Stomach (tissue), 4 donors: ENCODE results near the gene TSEN54.

ENCODE experiments used
- EP300 ChIP-seq: sonication (generic); formaldehyde crosslinking; IDR thresholded peaks from one replicate; pipeline ENCODE4 v1.6.1; 2017; ENCODE audit warnings: antibody characterized with exemption
- POLR2A ChIP-seq, 4 donors: fragments of 450-650 bp; IDR thresholded peaks; one replicate each; pipeline ENCODE4 v1.6.1; 2016; ENCODE audit warnings: antibody characterized with exemption in 4 of 4, control low read depth in 2 of 4, mild to moderate bottlenecking in 1 of 4, moderate library complexity in 1 of 4
- POLR2AphosphoS5 ChIP-seq, 3 donors: sonication (generic); formaldehyde crosslinking; IDR thresholded peaks; one replicate each; pipeline ENCODE4 v1.6.1; 2016; ENCODE audit warnings: antibody characterized with exemption in 3 of 3
- TF ChIP-seq, protein P1 (sequence below), 7 experiments: fragments of 450-650 bp in 4 of 7; fragments of 200-600 bp in 3 of 7; sonication (generic) in 3 of 7; IDR thresholded peaks; one replicate each; pipeline ENCODE4 v1.5.1; 2016 to 2019; ENCODE audit warnings: antibody characterized with exemption in 7 of 7, control low read depth in 2 of 7, mild to moderate bottlenecking in 1 of 7

DNA sequence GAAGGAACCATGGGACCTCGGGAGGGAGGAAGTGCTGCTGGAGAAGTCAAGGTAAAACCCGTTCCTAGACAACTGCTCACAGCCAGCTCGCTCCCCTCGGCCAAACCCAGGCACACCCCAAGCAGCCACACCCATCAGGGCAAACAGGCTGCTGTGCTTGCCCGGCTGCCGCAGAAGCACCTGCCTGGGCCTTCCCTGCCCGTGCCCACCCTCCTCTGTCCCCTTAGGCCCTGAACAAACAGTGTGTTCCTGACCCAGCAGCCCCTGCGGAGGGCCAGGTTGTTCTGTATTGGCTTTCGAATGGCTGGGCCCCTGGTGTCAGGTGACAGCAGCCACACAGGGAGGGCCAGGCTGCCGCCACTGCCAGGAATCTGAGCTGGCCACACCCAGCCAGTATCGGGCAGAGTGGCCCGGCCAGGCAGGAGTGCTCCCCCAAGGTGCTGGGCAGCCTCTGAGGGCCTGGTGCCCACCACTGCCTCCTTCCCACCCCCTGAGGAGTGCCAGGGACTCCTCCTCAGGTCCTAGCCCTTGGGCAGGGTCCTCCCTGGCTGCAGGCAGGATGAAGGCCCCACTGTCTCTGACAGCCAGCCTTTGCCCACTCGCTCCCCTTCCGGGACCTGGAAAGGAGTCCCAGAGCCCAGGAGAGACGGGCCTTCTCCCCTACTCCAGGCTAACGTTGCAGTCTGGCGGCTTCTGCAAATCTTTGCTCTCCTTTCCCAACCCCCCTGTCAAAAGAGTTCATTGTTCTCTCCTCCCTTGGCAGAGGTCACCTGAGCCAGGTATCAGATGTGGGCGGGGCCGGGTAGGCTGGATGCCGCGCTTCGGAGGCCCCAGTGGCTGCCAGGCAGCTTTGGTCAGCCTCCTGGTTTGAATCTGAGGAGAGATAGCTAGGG lies 33.2 kb downstream of the TSEN54 start:
- TF ChIP-seq POLR2A (IDR thresholded peaks at IDR 0.05), result peak in 2 of 4 donors; percentile 74 to 87
- TF ChIP-seq, protein P1, sequence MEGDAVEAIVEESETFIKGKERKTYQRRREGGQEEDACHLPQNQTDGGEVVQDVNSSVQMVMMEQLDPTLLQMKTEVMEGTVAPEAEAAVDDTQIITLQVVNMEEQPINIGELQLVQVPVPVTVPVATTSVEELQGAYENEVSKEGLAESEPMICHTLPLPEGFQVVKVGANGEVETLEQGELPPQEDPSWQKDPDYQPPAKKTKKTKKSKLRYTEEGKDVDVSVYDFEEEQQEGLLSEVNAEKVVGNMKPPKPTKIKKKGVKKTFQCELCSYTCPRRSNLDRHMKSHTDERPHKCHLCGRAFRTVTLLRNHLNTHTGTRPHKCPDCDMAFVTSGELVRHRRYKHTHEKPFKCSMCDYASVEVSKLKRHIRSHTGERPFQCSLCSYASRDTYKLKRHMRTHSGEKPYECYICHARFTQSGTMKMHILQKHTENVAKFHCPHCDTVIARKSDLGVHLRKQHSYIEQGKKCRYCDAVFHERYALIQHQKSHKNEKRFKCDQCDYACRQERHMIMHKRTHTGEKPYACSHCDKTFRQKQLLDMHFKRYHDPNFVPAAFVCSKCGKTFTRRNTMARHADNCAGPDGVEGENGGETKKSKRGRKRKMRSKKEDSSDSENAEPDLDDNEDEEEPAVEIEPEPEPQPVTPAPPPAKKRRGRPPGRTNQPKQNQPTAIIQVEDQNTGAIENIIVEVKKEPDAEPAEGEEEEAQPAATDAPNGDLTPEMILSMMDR (IDR thresholded peaks at IDR 0.05), result no peak
- peak in 2 of 3 donors; percentile 72 to 83 for TF ChIP-seq POLR2AphosphoS5 (IDR thresholded peaks at IDR 0.05)
- TF ChIP-seq EP300, result no peak
